Breast epithelium (tissue), 3 donors: ENCODE measurements around the gene ELMO3.

Experiments used
- CTCF ChIP-seq, 3 donors: fragments of 450-650 bp; IDR thresholded peaks; one replicate each; pipeline ENCODE4 v1.5.1; 2016 to 2017; ENCODE audit warnings: antibody characterized with exemption in 3 of 3, mild to moderate bottlenecking in 3 of 3, moderate library complexity in 3 of 3
- POLR2A ChIP-seq: fragments of 450-650 bp; IDR thresholded peaks from one replicate; pipeline ENCODE4 v1.6.1; 2016; ENCODE audit warnings: antibody characterized with exemption, mild to moderate bottlenecking, moderate library complexity

- TF ChIP-seq CTCF (IDR thresholded peaks at IDR 0.05): no peak
- TF ChIP-seq POLR2A: no peak
Observed at GRCh38 chr16:67229906-67230808, 31.2 kb downstream of the ELMO3 start.
